GM19193 (cell line): ENCODE results near the gene SIGLEC6.

Source experiments
- POLR2A ChIP-seq: IDR thresholded peaks from 4 replicates; pipeline ENCODE4 v1.6.1; 2011; ENCODE audit not compliant: insufficient read depth, insufficient read length; ENCODE audit errors: extremely low read depth

The SIGLEC6 gene

DNA sequence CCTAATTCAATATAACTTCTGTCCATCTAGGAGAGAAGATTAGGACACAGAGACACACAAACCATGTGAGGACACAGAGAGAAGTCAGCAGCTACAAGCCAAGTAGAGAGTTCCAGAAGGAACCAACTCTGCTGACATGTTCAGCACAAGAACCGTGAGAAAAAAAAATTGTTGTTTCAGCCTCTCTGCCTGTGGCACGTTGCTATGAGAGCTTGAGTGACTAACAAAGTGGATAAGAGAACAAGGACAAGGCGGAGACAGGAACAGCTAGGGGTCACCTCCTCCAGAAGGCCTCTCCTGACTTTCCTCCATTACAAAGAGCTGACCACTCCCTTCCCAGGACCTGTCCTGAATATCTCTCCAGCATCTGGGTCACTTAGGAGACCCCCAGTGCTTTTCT, 24.3 kb downstream of the SIGLEC6 start:
- TF ChIP-seq POLR2A = no peak

DNA sequence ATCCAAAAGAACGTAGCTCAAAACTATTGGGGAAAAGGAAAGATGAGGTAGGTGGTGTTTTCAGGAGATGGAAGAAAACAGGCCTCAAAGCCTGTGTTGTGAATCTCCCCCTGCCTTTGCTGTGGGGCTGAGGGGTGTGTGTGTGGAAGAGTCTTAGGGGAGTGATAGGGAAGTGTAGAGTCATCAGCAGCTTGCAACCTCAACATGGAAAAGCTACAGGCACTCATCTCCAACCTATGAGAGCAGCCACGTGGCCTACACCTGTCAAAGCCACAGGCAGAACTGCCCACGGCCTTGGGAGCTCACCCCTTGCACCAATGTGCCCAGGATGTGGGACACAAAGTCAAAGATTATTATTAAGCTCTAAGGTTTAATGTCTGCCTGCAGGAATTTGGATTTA, 25.6 kb downstream of the SIGLEC6 start:
- TF ChIP-seq POLR2A = no peak

DNA sequence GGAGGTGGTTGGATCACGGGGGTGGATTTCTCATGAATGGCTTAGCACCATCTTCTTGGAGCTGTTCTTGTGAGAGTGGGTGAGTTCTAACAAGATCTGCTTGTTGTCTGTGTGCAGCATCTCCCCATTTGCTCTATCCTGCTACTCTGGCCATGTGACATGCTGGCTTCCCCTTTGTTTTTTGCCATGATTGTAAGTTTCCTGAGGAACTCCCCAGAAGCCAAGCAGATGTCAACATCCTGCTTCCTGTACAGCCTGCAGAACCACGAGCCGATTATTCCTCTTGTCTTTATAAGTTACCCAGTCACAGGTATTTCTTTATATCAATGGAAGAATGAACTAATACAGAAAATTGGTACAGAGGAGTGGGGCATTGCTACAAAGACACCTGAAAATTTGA, 27.6 kb downstream of the SIGLEC6 start:
- TF ChIP-seq POLR2A = no peak

DNA sequence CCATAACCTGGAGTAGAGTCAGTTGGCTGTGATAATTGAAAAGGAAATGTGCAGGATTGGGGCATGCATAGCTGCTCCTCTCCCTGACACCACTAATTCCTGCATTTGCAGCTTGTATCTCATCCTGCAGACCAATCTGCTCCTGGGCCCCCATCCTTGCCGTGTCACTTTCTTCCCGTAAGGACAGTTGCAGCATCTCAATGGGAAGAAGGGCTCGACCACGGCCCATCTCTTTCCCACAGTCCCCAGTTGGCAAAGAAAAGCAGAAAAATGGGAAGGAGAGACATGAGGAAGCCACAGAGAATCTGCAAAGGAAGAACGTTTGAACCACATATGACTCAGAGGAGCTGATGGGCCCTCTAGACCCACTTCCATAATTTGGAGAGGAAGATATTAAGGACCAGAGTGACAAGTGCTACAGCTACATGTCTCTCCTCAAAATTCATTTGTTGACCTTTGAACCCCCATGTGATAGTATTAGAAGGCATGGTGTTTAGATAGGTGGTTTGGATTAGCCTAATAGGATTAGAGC, 28.1 kb downstream of the SIGLEC6 start:
- no peak for TF ChIP-seq POLR2A

DNA sequence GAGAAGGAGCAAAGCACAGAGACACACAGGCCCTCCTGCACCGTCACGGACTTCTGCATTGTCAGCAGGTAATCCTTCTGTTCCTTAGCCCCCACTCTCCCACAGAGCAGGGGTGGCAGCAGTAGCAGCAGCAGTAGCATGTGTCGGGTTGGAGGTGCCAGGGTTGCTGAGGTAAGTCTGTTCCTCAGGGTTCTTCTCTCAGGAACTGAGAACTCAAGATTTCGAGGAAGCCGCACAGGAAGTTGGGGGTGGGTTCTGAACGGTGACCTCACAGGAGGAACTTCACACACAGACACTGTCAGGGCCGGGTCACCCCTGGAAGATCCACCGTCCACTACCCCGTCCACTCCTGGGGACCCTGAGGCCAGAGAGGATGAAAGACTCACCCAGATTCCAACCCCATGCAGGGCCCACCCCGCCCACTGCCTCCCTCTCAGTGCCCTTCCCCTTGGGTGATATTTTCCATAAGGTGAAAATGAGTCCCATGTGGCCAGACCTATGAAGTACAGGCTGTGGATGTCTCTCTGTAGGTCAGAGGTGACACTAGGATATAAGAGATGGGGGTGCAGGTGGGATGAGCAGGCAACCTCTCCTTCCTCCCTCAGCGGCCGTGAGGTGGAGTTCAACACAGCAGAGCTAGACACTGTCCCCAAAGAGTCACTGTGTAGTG, 29.7 kb downstream of the SIGLEC6 start, which contains the start of gene SIGLEC12:
TSS of gene SIGLEC12 (minus strand) at position 207 of the 670 bp plus-strand sequence. CDS start at position 140, 67 bp downstream.
- TF ChIP-seq POLR2A = no peak

DNA sequence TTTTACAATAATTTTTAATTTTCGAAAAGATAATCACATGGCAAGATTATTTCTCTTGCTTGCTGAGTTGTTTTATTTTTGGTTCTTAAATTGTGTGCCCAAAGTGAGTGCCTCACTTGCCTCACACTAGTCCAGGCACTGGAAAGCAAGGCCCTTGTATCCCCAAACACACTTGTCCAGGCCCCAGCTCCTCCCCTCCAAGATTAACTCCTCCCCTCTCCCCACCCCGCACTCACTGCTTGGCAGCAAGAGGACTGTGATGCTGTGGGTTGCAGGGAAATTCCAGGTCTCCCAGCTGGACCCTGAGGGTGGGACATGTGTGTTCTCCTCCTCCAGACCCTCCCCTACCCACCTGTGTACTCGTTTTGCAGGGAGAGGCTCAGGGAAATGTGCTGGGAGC, 33.8 kb downstream of the SIGLEC6 start:
- TF ChIP-seq POLR2A = no peak

DNA sequence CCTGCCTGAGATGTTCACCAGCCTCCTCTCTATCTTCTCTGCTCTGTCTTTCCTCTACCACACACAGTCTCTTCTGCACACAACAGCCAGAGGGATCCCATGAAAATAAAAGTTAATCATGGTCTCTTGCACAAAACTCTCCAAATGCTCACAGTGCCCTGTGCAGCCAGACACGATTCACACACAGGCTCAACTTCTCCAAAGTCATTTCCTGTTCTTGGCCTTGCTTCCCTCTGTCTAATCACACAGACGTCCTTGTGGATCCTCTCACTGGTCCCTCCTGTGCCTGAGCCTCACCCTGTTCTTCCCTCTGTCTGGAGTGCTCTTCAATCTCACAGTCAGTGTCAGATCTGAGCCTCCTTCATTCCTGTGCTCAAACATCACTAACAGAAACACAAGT, 37.7 kb downstream of the SIGLEC6 start:
- TF ChIP-seq POLR2A = no peak

DNA sequence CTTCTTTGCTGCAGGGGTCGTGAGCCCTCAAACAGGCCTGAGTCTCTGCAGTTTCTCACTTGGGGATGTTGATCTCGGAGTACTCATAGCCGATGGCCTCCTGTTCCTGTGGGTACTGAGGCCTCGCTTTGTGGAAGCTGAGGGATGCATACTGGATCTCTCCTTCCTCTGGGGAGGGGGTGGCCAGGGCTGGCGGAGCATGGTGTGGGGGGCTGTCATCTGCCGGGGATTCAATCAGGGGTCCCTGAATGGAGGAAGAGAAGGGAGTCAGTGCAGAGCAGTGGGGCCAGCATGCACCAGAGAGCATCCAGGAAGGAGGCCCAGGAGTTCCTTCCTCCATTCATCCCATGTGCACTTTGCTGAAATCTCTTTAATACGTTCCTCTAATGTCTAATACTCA, 39.9 kb downstream of the SIGLEC6 start:
- TF ChIP-seq POLR2A = no peak

DNA sequence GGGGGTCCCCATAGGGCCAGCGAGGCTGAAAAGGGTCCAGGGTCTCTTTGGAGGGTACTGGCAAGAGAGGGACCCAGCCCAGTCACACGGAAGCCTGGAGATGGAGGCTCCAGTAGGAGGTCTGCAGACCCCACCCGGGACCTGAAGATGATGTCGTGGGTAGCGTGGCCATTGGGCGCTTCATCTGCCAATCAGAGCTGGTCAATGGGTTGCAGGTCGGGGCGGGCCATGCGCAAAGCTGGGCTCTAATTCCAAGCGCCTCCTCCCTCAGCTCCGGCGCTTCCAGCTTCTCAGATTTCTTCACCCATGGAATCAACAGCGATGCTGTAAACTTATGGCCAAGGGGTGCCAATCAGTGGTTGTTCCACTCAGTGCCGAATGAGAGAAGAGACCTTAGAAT, 40.8 kb downstream of the SIGLEC6 start:
- TF ChIP-seq POLR2A = no peak

DNA sequence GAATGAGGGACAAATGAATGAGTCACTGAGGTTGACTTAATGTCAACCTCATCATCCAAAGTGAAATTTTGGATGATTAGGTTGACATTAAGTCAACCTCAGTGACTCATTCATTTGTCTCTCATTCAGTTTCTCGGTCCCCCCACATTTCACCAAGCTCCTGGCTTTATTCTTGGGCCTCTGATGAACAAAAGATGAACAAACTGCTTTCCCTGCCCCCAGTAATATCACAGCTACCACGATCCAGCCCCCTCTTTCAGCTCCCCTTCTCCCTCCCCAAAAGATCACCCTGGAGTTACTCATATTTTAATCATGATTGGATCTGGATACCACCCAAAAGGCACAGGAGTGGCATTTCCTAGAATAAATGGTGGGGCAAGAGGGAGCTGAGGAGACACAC, 42.4 kb downstream of the SIGLEC6 start:
- TF ChIP-seq POLR2A = no peak

DNA sequence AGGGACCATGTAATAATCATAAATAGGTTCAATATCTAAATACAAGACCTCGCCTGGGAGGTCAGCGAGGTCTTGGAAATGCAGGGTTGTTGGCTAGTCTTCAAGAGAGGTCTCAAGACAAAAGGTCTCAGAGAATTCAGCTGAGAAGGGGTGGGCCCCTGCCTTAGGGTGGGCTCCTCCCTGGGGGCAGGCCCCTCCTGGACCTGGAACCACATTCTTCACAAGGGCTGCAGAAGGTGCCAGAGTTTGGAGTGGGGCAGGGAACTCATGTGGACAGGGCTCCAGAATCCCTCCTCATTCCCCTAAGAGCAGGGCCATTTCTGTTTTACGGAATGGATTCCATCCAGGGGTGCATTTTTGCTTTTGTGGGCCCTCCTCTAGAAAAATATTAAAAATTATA, 43.0 kb downstream of the SIGLEC6 start:
- TF ChIP-seq POLR2A = no peak

DNA sequence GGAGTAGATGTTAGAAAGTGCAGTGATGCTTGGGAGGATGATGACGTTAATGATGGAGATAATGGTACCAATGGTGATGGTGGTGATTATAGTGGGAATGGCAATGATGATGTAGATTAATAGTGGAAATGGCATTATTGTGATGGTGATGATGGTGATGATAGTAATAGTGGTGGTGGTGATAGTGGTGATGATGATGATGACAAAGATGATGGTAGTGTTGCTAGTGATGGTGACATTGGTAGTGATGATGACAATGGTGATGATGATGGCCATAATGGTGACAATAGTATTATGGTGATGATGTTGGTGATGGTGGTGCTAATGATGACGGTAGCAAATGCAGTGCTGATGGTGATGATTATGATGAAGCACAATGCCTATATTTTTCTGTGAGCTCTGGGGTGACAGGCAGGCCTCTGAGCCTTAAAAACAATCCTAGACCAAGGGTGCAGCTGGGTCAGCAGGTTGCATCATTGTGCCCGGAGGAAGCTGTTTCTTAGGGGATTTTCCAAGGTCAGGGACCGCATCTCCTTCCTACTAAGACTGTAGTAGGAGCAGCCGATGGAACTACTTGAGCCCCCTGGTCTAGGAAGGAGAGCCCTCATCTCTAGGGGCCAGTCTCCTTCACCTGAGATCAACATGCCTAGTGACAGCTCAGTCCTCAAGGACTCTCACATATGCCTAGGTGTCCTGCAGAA, 45.4 kb downstream of the SIGLEC6 start:
- no peak for TF ChIP-seq POLR2A

DNA sequence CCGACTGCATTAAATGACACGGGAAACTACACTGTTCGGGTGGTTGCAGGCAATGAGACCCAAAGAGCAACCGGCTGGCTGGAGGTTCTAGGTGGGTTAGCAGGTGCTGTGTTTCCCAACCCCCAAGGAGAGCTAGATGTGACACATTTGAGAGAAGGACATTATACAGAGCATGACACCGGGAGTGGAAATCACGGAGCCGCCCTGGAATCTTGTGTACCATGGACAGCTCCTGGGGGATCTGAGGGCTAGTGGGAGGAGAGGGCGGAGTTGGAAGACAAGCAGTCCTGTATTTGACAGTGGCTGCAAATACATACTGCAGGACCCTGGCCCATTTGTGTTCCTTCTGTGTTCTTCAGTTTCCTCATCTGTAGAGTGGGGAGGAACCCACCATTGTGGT, 50.9 kb downstream of the SIGLEC6 start:
- TF ChIP-seq POLR2A = no peak

DNA sequence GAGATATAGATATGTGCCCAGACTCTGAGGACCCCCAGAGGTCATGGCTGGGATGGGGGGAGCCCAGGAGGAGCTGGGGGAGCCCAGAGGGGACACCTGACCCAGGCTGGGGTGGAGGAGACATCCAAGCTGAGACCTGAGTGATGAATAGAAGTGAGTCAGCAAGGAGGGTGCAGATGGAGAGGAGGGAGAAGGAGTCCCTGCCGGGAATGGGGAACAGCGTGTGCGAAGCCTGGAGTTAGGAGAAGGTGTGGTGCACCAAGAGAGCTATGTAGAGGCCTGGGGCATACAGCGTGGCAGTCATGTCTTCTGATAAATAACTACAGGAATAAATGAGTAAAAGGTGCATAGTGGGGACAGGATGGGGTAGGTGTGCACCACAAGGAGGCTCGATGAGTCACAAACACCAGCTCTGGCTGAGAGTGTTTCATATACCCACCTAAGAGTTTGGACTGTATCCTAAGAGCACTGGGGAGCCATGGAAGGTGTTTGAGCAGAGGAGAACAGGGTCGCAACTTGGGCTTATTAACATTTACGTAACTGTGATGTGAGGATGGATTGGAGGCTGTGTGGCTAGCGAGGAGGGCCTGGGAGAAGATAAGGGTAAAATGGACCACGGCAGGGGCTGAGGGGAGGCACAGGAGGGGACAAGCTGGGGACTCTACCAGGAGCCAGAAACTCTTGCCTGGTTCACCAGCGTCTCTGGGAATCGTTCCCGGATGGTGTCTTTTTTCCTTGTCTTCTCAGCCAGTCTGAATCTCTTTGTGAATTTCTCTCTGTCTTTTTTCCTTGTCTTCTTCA, 51.7 kb downstream of the SIGLEC6 start:
- no peak for TF ChIP-seq POLR2A
